Keratinocyte (primary cell): ENCODE measurements around the gene FRRS1L.

ENCODE experiments used
- CTCF ChIP-seq, 3 experiments: IDR thresholded peaks in 1 of 3; conservative IDR thresholded peaks in 1 of 3; optimal IDR thresholded peaks in 1 of 3; 2 replicates in 2 of 3; 3 replicates in 1 of 3; pipeline versions ENCODE3 to v1.5.1; 2011; ENCODE audit warnings: low read length in 3 of 3, mild to moderate bottlenecking in 3 of 3, moderate library complexity in 2 of 3, control low read depth in 1 of 3, inconsistent platforms in 1 of 3; ENCODE audit not compliant: insufficient read depth in 2 of 3; ENCODE audit errors: extremely low read depth in 1 of 3
- EZH2 ChIP-seq: IDR thresholded peaks from one replicate; pipeline ENCODE4 v1.6.1; 2012; ENCODE audit warnings: inconsistent platforms, mild to moderate bottlenecking, low read length, moderate library complexity

- TF ChIP-seq CTCF (optimal IDR thresholded peaks at IDR 0.05 in 1 of 3, IDR thresholded peaks at IDR 0.05 in 1 of 3, conservative IDR thresholded peaks at IDR 0.05 in 1 of 3; ENCODE audit: extremely low read depth in 1 of 3, insufficient read depth in 2 of 3, low read length in 3 of 3), result no peak
- TF ChIP-seq EZH2, result no peak
Measured at GRCh38 chr9:109118808-109119438, 48.1 kb downstream of the FRRS1L start.
